HG02798 (cell line): ENCODE data around the gene GPR39.

Experiments
- ATAC-seq: cut with Tn5 transposase; IDR thresholded peaks from one replicate; pipeline ENCODE4 v1.9.1; 2021; ENCODE audit warnings: mild to moderate bottlenecking; ENCODE audit not compliant: unreplicated experiment, poor library complexity

GPR39 gene

GRCh38 chr2:132621131-132621875 is 204.7 kb downstream of the GPR39 start:
- no peak for ATAC-seq

- no peak for ATAC-seq
Observed at GRCh38 chr2:132623096-132623839, 206.7 kb downstream of the GPR39 start.

DNA sequence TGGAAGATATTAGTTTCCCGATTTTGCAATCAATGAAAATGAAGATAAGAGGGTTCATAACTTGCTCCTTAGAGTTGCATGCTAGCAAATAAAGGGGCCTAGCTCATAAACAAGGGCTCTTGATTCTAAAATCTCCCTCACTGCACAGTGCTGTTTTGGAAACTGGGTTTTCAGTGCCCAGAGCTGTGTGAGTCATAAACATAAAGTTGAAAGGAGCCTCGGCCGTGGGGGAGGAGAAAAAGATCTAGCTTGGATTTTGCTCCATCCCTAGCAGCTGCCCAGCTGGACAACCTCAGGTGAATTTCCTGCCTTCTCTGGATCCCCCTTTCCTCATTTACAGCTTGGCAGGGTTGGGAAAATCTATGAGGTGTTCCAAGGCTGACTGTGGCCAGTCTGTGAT is 210.9 kb downstream of the GPR39 start:
- no peak for ATAC-seq

GRCh38 chr2:132632000-132632649 is 215.5 kb downstream of the GPR39 start:
- no peak for ATAC-seq

GRCh38 chr2:132633635-132634034 is 217.0 kb downstream of the GPR39 start:
- ATAC-seq: no peak

GRCh38 chr2:132636346-132636745 is 219.7 kb downstream of the GPR39 start:
- ATAC-seq: no peak

DNA sequence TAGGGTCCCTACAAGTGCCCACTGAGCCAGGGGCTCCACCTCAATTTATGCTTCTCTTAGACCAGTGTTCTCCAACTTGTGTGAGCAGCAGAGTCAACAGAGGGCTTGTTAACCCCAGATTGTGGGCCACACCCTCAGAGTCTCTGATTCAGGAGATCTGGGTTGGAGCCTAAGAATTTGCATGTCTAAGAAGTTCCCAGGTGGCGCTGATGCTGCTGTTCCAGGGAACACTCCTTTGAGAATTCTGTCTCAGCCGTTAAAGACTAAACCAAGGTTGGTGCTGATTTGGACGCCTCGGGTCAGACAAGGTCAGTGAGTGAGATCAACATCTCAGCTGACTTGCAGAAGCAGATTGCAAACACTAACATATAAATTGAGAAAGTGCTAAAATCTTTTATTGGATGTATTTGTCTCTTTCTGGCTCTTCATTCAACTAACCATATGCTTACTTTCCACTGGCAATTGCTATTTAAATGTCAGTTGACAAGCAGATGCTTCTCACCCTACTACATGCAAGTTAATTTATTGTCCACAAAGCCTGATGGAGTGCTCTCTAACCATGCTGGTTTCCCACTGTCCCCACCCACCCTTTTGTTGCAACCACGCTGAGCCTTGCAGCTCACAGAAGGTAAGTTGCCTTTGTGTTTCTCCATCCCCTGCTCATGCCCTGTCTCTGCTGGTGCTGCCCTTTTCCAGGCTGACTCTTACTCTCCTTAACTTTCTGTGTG is 221.9 kb downstream of the GPR39 start:
- ATAC-seq: no peak

DNA sequence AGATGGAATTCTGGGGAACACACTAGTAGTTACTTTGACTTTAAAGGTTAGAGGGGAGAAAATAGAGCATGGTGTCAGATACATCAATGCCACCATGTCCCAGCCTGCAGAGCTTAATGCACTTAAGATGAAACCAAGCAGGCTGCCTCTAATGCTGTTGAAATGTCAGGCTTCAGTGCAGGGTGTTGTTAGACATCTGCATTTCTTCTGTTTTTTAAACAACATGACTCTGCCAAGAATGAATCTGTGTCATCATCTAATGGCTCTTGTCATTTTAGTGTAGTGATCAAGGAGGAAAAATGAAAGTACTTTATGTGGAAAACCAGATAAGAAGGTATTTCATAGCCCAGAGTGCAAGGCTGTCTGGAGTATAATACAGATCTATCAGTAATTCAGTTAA is 223.5 kb downstream of the GPR39 start:
- no peak for ATAC-seq

GRCh38 chr2:132641819-132642218 is 225.2 kb downstream of the GPR39 start:
- no peak for ATAC-seq

DNA sequence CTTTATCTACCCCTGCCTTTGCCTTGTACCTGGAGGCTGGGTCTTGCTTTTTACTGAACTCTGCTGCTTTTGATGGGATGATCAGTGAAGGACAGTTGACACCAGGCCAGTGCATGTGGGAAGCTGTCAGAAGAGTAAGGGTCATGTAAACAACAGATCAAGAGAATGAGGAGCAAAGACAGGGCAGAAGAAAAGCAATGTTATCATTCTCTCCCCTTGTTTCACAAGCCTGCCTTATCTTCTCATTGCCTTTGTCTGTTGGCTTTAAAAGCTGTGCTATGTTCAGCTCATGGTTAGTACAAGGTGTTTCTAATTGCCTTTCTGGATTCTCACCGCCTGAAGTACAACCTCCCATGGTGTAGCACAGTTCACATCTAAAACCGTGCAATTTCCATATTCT is 225.8 kb downstream of the GPR39 start:
- no peak for ATAC-seq

GRCh38 chr2:132645176-132645575 is 228.6 kb downstream of the GPR39 start:
- no peak for ATAC-seq

DNA sequence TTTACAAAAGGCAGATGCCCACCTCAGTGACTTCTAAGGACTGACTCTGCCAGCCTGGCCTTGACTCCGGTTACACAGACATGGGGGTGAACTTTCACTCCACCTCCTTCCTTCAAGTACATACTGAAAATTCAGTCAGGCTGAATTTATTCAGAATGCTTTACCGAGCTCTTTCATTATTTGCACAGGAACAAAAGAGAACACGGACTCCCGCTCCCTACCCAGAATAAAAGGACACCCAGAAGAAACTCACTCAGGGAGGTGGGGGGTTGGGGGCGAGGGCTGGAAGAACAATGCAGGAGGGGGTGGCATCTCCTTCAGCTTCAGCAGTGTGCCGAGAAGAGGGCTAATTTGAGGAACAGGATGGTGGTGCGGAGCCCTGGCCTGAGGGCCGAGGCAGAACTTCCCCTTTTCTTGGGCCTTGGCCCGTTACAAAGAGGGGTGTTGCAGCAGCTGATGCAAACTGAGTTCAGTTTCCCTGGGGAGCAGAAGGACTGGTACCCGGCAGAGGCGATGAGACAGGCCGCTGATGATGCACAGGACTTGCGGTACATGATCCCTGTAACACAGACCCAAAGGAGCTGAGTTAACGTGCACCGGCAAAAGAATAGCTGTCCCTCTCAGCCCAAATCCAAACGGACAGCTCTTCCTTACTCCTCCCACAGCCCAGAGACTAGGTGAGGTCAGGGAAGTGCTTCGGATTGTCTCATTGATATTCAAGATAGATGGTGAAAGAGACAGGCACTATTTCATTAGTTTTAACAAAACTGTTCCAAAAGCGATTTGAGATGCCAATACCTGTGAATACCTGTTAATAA is 229.3 kb downstream of the GPR39 start:
- ATAC-seq: peak; percentile 43

DNA sequence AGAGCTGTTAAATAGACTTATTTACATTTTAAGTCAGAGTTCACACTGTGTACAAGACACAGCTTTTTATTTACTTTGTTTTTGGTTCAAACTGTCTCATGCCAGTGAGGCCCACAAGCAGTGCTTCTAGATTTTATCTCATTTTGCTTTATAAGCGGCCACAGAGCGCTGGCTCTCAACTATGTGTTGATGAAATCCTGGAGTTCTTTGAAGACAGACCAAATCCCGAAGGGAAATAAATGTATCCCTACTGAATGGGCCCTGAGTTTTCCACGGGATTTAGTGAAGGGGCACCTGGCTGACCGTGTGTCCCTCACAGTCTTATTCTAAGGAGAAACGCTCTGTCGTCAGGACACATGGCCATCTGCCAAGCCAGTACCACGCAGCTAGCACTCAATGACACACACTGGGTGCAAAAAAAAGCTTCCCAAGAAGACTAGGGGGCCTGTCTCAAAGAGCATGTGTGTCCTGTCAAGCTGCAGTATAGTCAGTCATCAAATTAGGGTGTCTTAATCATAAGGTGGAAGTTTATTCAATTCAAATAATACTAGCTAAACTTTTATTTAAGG is 230.0 kb downstream of the GPR39 start:
- ATAC-seq: no peak

- no peak for ATAC-seq
Observed at GRCh38 chr2:132651115-132652045, 234.8 kb downstream of the GPR39 start.

DNA sequence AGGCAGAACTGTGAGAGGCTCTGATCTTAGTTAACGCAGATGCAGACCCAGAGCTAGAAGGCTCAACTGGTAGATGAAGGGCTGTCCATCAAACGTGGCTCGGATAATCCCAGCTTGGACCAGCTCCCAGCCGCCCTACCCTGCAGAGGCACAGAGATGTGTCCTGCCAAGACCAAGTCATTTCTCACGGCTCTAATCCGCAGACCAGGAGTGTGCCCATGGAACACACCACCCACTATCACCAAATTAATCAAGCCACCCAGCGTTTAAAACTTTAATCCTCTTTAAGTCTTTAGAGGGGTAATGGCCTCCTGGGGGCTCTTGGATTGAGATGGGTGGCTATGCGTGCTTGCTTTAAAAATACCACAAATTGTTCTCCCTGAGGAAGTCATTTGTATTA is 235.9 kb downstream of the GPR39 start:
- no peak for ATAC-seq

DNA sequence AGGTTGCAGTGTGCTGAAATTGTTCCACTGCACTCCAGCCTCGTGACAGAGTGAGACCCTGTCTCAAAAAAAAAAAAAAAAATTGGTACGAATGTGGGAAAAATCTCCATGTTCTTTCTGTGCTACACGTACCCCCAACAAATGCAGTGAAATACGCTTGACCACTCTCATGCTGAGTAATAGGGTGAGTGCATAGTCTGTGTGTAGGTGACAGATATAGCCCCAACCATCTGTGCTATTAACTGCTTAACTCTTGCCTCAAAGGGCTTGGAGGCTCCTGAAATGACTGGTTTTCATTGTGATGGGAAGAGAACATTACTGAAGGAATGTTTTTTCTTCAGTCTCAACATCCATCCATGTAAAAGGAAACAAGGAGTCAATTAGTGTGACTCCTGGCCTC is 237.7 kb downstream of the GPR39 start:
- no peak for ATAC-seq

DNA sequence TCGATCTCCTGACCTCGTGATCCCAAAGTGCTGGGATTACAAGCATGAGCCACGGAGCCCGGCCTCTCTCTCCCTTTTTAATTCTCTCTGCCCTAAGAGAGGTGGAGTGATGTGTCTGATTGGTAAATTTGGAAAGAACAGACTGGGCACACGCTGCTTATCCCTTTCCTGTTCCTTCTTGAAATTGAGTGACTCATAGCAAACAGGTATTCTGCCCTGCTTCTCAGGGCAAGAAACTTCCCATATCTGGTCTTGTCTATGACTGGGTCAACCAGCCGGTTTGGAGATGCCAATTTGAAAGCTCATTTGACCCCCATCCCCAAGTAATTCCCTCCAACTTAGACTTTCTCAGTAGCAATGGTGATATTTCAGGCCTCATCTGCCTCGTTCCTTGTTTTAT is 238.4 kb downstream of the GPR39 start:
- no peak for ATAC-seq

- ATAC-seq: no peak
Observed at GRCh38 chr2:132656266-132656975, 239.8 kb downstream of the GPR39 start.
